ENCODE results near the gene DNAJC16. TPM values are rescaled to one million over a fixed set of nuclear protein-coding genes. Genes with fewer than 3 reads are reported as not detected.

Gene DNAJC16
- total and polyA plus RNA-seq, 9 of the 15 experiments (the other 6 are each of a cell fraction or from before 2014, with no cell fraction given): 6.9 to 16.8 (median 12.8) TPM

- TF ChIP-seq ZBTB2 (IDR thresholded peaks at IDR 0.05): no peak
- TF ChIP-seq MLX (CRISPR knock-in tag; conservative IDR thresholded peaks at IDR 0.05): 0 out of 4 replicates have a peak, but pooled peaks of 1 of the 2 experiments have one; percentile 68
- no peak for TF ChIP-seq ZBTB43 (CRISPR knock-in tag; IDR thresholded peaks at IDR 0.05)
- TF ChIP-seq TAF1 (IDR thresholded peaks at IDR 0.05; ENCODE audit: control insufficient read depth, extremely low read depth, insufficient read depth, low read length, severe bottlenecking): peak; percentile 96
- TF ChIP-seq ZNF695 (CRISPR knock-in tag; IDR thresholded peaks at IDR 0.05): no peak
- no peak for TF ChIP-seq ID3 (CRISPR knock-in tag; IDR thresholded peaks at IDR 0.05)
- TF ChIP-seq ID3 (tag; IDR thresholded peaks at IDR 0.05): peak; percentile 92
- TF ChIP-seq SOX6 (IDR thresholded peaks at IDR 0.05): 0 out of 2 replicates have a peak, but pooled peaks have one; percentile 70
- TF ChIP-seq ARID2 (IDR thresholded peaks at IDR 0.05): no peak
- no peak for TF ChIP-seq ZNF512 (tag; IDR thresholded peaks at IDR 0.05)
- TF ChIP-seq SMAD2 (IDR thresholded peaks at IDR 0.05; ENCODE audit: low read depth, low read length): no peak
- peak; percentile 26; the same call in 1 of the 2 replicates for TF ChIP-seq SMARCE1 (IDR thresholded peaks at IDR 0.05)
- TF ChIP-seq CHD2 (IDR thresholded peaks at IDR 0.05; ENCODE audit: low read depth, low read length): no peak
- peak; percentile 36 for TF ChIP-seq C11orf30 (IDR thresholded peaks at IDR 0.05; ENCODE audit: low read depth)
- TF ChIP-seq NR1H2 (CRISPR knock-in tag; IDR thresholded peaks at IDR 0.05): 0 out of 2 replicates have a peak, but pooled peaks have one; percentile 71
- TF ChIP-seq SP1 (CRISPR knock-in tag; IDR thresholded peaks at IDR 0.05): peak; percentile 71
- peak in 1 of 2 experiments; percentile 77; a peak in 1 of 4 replicates for TF ChIP-seq SRF (CRISPR knock-in tag; IDR thresholded peaks at IDR 0.05)
- no peak for TF ChIP-seq CREB3 (tag; conservative IDR thresholded peaks at IDR 0.05; ENCODE audit: low read depth)
- peak; percentile 91 for TF ChIP-seq FIP1L1 (IDR thresholded peaks at IDR 0.05; ENCODE audit: low read depth, low read length, poor library complexity, severe bottlenecking)
- TF ChIP-seq MED1 (CRISPR knock-in tag; IDR thresholded peaks at IDR 0.05; ENCODE audit: borderline replicate concordance): 0 out of 2 replicates have a peak, but pooled peaks have one; percentile 91
Measured at GRCh38 chr1:15617173-15618076, 90.8 kb downstream of the DNAJC16 start, which contains the start of gene DDI2 (continued).

All from K562 (cell line).